ENCODE measurements around the gene DEPP1. TPM values are rescaled to one million over a fixed set of nuclear protein-coding genes. Genes with fewer than 3 reads are reported as not detected.

The DEPP1 gene
- polyA plus RNA-seq, 3 donors = 5.9 to 8.8 (median 7.2) TPM

DNA sequence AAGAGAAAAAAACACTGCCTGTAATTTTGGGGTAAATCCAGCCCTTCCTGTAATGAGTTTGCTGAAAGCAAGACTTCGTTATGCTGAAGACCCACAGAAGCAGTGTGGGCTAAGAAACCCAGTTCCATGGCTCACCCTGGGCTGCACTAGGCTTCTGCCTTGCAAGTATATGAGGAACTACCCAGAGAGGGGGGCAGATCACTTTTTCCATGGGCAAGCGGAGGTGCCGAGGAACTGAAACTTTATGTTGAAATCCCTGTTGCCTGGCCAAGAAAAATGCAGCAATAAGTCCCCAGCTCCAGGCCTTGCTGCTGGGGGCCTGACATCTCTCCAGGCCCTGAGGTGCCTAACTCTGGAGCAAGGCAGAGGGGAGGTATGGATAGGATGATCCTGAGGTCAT is 10.5 kb downstream of the DEPP1 start:
- no peak for DNase-seq (ENCODE audit: low read depth in 3 of 3, low spot score in 2 of 3)

DNA sequence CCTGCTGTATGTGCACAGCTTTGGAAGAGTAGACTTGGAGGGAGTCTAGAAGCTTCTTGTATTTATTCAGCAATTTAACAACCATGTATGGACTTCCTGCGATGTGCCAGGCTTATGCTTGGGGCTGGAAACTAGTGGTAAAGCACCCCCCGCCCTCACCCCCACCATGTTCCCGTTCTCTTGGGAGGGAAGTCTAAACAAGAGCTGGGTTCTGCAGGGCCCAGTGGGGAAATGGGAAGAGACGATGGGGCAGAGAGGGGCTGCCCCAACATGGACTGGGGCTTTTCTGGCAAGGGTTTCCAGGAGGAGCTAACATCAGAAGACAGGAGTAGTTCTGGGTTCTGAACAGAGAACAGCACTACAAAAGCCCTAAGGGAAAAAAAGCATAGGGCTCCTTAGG is 11.0 kb downstream of the DEPP1 start:
- DNase-seq (ENCODE audit: low read depth in 3 of 3, low spot score in 2 of 3) = no peak

DNA sequence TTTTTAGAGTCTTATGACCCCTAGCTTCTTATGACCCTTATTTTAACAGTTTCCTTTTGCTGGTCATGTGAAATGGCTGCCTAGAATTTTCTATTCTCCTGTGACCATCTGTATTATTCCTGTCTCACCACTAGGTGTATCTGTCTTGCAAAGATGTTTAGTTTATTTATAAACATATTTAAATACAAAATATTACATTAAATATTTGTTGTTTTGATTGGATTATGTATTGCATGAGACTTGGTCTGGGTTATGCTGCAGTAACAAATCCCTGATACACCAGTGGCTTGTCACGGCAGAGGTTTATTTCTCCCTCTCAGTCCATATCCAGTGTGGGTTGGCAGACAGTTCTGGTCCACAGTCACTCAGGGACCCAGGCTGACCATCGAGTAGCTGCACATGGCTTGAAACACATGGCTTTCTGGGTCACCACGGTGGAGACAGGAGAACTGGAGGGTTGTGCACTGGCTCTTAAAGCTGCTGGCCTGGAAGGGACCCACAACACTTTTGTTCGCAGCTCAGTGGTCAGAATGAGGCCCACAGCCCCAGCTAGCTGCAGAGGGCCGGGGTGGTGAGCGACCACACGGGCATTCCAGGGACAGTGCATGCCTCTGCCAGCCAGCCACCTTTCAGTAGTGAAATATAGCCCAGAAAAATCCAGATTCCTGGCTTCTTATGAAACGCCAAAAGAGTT is 11.6 kb downstream of the DEPP1 start:
- DNase-seq (ENCODE audit: low read depth in 3 of 3, low spot score in 2 of 3) = no peak

DNA sequence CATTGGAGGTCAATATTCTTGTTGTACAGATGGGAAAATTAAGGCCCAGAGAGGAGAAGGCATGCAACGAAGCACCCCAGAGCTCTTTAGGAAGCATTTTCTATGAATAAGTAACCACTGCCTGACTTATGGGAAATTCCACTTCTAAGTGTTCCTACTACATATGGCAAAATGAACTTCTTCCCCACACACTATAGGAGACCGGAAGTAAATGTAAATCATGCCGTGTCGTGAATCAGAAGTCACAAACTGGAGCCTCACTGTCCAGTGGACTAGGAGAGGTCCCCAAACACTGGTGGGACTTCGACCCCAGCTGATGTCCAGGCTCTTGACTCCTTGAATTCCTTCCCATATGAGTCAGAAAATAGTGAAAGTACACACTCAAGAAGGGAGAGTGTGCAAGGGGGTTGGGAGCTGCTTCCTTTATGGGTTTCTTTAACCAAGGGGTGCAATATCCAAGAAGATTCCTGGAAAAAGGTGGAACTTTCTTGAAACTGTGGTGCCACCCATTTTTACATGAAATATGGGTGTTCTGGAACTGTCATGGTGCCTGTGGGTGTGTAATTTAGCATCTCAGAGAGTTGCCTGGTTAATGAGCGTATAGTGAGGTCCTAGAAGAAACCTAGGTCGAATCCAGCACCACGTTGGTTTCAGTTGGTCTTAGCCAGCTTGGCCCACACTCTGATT is 12.3 kb downstream of the DEPP1 start:
- DNase-seq (ENCODE audit: low read depth in 3 of 3, low spot score in 2 of 3) = no peak

DNA sequence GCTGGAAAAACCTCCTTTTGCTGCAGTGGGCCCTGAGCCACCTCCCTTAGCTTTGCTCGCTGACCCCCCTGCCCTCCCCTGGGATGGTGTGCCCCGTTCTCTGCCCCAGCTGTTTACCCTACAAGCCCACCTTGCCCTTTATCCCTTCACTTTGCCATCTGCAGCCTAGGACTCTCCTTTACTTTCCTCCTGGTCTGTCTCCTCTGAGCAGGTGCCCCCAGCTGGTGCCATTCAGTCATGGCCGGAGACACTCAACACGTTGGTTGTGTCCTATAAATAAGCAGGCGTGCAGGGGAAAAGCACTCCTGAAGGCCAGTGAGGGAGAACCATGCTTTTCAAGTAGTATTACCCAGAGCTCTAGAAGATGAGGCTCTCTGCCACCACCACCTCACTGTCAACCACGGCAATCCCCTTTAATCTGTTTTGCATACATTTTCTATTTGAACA is 12.9 kb downstream of the DEPP1 start:
- no peak for DNase-seq (ENCODE audit: low read depth in 3 of 3, low spot score in 2 of 3)

DNA sequence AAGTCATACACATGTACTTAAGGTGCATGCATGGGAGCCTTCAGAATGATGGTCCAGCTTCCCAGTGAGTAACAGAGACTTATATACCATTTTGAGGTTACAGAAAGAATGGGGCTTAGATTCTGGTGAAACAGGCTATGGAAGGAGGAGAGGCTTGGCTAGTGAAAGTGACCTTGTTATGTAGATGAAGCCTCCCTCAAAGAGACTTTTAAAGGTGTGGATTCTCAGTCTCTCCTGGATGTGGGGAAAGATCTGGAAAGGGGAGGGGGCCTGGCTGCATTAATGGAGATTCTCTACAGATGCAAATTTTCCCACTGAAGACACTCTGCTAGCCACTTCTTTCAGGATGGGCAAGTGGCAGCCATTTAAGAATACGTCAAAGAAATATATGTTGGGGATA is 13.5 kb downstream of the DEPP1 start:
- DNase-seq (ENCODE audit: low read depth in 3 of 3, low spot score in 2 of 3) = no peak

DNA sequence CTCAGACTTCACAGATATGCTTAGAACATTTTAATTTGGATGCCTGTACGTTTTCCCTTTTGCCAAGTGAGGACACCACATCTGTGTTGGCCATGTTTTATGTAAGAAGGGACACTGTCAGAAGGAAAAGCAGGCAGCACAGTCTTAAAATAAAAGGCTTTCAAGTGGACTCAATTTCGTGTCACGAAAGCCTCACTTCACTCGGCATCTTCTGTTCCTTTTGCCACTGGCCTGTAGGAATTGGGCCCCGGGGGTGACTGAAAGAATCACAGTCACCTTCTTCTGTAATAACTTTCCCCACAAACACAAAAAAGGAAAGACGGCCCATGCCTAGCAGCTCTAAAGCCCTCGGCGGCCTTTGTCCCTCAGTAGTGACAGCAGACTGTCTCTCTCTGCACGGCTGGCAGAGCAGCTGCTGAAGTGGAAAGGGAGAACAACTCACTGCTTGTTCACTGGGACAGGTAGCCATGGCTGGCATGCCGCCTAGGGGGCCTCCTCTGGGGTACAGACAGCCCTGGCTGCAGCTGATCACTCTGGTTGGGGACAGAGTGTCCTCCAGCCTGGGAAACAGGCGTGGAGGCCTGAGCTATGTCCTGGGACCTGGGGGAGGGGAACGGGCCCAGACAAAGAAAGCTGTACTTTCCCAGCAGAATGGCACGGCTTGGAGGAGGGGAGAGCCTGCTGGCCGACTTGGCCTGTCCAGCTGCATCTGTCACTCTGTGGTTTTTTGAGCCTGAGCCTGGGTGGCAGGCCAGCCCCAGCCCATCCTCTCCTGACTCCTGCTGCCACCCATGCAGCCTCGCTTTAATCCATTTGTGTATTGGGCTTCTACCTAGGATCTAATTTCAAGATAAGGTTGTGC is 14.6 kb downstream of the DEPP1 start:
- no peak for DNase-seq (ENCODE audit: low read depth in 3 of 3, low spot score in 2 of 3)

DNA sequence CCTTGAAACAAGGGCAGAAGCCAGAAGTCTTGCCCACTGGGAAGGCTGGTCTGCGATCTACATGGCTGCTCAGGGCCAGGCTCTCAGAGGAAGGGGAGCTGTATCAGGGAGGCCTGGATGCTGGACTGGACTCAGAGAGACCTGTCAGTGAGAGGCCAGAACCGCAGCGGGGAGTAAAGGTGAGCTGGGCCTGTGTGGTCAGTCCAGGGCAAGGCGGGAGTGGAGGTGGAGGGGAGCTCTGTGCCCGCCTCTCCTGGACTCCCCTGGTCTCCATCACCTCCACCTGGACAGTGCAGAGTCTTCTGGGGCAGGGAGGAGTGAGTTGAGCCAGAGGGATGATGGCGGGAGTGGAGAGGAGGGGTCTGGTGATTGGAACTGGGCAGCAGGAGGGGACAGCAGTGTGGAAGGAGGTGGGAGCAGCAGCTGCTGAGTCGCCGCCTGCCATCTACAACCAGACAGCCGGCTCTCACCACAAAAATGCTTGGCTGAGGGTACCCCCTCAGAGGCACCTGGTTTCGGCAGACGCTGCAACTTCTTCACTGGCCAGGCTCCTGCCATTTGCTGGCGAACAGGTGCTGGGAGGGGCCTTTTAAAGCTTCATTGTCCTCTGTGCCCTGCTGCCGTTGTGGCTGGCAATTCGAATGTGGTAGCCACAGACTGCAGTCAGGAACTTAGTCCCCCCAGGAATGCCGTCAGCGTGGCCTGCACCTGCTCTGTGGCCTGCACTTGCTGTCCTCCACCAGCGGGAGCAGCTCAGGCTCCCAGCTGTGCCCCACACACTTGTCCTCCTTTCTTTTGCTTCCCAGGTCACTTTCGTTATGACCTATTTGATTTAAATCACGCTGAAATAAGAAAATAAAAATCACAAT is 15.5 kb downstream of the DEPP1 start:
- no peak for DNase-seq (ENCODE audit: low read depth in 3 of 3, low spot score in 2 of 3)

DNA sequence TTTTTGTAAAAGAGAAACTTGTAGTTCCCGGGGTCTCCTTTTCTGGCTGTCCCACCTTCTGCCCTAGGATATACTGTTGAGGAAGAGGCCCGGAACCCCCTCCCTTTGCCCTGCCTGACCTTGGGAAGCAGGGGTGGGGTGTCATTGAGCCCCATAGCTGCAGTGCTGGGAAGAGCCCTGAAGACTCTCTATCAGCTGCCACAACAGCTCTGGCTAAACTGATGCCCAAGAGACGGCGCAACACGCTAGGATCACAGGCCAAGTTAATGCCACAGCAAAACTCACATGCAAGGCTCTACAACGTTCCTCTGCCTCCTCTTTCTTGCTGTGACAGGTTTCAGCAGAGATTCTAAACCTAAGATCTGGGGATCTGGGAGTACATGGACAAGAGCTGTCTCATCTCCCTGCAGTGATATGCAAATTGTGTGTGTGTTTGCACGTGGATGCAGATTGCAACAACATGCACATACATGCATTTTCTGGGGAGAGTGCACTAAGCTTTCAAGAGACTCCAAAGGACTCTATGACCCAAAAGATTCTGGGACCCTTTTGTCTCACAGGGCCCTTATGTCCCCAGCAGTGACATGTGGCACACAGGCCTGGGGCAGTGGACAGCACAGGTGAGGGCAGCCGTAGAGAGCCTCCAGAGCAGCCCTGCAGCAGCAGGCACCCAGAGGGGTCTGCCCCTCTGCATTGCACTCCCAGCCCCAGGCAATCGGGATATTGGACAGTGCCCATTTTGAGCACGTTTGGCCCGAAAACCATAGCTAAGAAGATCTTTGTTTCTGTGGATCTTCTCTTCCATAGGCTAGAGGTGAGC is 16.5 kb downstream of the DEPP1 start:
- DNase-seq (ENCODE audit: low read depth in 3 of 3, low spot score in 2 of 3) = no peak

DNA sequence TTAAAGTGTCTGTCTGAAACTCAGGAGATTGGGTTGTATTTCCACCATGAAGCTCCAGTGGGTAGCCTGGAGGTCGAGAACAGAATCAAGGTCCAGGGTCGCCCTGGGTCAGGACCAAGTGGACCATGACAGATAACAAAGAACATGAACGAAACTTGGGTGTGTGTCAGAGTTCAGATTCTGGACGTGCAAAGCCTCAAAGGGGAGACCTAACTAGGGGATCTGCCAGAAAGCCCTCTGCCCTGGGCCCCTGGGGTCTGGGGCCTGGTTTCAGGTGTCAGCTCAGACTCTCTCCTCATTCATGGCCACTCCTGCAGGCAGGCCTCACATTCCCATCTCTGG is 17.4 kb downstream of the DEPP1 start:
- no peak for DNase-seq (ENCODE audit: low read depth in 3 of 3, low spot score in 2 of 3)

DNA sequence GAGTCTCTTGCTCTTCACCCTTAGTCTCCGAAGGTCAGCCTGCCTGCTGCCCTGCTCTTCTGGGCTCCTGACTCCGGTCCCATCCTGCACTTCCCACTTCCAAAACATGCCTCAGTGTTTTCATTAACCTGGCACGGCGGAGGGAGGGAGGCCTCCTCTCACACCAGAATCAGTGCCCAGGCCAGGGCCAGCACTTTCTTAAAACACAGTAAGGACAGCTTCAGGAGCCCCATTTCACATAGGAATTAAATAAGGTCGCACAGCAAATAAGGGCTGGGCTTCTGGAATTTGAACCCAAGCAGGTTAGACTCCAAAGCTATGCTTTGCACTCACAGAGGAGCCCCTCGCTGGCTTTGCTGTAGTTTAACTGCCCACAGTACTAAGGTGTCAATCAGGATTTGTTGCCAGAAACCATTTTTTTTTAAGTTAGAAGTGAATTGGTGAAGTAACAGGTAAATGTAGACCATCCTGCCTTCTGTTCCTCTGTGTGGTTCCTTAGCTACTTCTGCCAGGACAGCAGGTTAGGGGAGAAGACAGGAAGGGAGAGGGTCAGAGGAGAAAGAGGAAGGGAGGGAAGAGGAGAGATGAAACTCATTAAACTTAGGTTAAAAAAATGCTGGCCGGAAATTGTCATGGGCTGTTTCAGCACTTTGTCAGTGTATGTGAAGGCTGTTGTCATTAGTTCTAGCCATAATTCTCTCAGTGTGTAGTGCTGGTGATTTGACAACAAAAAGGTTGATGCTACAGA is 18.0 kb downstream of the DEPP1 start:
- DNase-seq (ENCODE audit: low read depth in 3 of 3, low spot score in 2 of 3) = no peak

DNA sequence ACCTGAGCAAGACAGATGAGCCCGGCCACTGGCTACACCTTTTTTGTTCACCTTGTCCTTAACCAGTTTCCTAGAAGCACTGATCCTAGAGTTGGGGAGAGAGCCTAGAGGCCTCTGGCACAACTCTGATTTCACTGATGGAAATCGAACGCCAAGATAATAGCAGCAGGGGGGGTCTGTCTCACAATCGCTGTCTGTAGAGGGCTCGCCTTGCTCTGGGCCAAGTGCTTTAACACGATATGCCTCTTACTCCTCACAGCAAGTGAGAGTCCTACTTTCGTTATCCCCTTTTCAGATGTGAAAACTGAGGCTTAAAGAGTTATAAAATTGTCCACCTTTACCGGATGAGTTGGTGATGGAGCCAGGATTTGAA is 18.5 kb downstream of the DEPP1 start:
- DNase-seq (ENCODE audit: low read depth in 3 of 3, low spot score in 2 of 3) = no peak

DNA sequence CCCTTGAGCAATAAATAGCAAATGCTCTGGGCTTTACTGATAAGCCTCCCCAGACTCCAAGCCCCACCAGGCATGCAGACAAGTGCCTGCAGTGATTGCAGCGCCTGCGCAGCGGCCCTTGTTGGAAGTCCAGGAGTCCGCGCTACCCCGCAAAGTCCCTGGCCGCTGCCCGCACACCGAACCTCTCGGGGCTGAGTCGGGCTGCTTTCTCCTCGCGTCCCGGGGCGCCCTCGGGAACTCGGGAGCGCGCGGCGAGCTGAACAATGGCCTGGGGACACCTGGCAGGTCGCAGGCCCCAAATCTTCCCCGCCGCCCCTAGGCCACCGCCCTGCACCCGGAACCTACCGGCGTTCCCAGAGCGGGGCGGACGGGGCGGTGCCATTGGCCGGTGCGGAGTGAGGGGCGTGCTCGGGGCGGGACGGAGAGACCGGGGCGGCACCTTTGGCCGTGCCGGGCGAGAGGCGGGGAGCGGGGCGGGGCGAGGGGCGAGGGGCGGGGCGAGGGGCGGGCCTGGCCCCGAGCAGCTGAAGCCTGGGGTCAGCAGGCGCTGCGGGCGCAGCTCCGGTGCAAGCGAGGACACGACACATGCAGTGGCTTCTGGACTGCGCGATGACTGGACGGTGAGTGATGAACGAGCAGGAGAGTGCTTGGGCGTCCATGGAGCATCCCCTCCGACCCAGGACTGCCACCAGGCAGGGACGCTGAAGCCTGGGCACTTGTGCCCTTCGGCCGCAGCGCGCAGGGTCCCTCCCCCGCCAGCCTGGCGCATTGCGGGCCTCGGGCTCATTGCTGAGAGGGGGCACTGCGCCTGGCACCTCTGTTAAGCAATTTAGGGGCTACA is 19.1 kb downstream of the DEPP1 start, which contains the start of gene RASSF4:
RASSF4 (plus strand) TSS at position 556 of the 841 bp plus-strand sequence. CDS start 10,401 bp downstream, outside the sequence.
- DNase-seq (ENCODE audit: low read depth in 3 of 3, low spot score in 2 of 3) = peak in 1 of 3 donors; percentile 74

DNA sequence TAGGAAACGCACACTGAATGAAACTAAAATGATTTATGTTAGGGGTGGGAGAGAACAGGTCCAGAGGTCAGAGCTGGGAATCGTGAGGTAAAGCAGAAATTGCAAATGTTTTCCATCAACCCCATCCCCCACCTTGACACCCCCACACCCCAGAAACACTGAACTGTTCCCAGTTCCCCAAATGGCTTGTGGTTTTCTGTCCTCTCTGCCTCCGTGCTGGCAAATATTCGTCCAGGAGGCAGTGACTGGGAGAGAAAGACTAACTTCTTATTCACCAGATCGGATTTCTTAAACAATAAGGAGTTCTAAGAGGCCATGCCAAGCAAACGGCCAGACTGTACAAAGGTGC is 19.7 kb downstream of the DEPP1 start:
- DNase-seq (ENCODE audit: low read depth in 3 of 3, low spot score in 2 of 3) = no peak

DNA sequence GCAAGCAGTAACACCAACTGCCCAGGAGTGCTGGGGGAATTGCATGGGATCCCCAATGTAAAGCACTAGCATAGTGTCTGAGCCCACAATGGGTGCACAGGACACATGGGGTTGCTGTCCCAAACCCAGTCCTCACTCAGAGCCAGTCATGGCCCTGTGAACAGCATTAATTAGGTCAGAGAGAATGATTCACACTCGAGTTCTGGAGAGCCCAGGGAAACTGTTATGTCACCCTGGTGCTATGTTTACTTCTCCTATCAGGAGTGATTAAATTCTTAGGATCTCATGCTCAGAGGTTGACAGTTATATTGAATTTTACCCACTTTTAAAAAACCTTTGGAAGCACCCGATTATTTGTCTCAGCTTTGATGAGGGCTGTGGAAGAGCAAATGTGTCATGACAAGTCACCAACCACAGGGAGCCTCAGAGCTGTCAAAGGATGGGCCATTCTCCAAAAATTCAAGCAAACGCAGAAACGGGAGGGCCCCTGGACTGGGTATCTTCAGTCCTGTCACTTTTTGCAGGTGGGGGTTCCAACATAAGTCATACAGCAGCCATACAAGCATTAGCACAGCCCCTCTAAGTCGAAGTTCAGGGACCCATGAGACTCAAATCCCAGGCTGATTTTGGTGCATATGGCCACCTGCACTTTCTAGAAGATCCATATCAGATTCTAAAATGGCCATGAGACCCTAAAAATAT is 20.3 kb downstream of the DEPP1 start:
- DNase-seq (ENCODE audit: low read depth in 3 of 3, low spot score in 2 of 3) = no peak

DNA sequence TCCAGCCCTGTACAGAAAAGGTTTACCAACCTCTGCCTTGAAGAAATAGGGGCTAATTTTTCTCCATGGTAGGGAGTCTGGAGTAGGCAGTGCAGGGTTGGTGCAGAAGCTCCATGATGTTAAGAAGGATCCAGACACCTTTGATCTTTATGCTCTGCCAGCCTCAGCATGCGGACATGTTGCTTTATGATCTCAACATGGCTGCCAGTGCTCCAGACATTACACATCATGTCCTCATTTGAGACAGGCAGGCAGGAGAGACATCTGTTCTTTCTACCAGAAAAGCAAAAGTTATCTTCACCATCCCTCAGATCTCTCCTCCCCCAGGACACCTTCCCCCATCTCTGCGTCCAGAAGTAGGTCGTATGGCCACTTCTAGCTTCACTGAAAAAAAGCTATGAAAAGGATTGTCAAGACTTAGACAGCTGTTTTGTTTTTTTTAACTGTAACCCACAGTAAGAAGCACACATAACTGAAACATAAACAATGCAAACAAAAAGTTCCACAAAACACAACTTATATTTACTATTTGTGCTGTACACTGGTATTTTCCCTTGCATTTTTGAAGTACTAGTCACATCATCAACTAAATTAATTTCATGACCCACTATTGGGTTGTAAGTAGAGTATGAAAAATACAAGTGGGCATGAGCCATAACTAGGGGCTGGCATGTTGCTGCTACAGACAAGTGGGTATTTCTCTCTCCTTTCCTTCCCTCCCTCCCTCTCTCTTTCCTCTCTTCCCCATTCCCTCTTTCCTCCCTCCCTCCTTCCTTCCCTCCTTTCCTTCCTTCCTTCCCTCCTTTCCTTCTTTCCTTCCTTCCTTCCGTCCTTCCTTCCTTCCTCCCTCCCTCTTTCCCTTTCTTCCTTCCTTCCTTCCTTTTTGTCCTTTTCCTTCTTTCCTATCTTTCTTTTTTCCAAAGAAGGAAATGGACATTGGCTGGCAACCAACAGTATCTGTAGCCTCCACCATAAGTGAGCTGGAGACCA is 21.6 kb downstream of the DEPP1 start:
- DNase-seq (ENCODE audit: low read depth in 3 of 3, low spot score in 2 of 3) = no peak
